GM12892 (cell line): ENCODE results near the gene SENP1.
"Not testable (repeated sequence)": the region's sequence is repeated elsewhere in the genome, so short reads cannot be mapped to it uniquely, and the experiment has no call there.

ENCODE experiments used
- DNase-seq: peaks from one replicate; pipeline ENCODE4 v3.0.0; 2011; ENCODE audit not compliant: insufficient read length
- FAIRE-seq: peaks from 2 replicates; lab custom pipeline; 2011; peaks lifted over from hg19 to GRCh38; lab: Jason Lieb, UNC
- POLR2A ChIP-seq: IDR thresholded peaks from 2 replicates; pipeline ENCODE4 v1.6.1; 2011; ENCODE audit warnings: low read depth, low read length, control low read depth
- POLR2AphosphoS5 ChIP-seq: IDR thresholded peaks from 2 replicates; pipeline ENCODE4 v1.6.1; 2011; ENCODE audit warnings: low read depth, low read length, control low read depth
- TAF1 ChIP-seq: IDR thresholded peaks from 2 replicates; pipeline ENCODE4 v1.6.1; 2011; ENCODE audit warnings: low read depth, mild to moderate bottlenecking, control low read depth, low read length, borderline replicate concordance

Gene SENP1

DNA sequence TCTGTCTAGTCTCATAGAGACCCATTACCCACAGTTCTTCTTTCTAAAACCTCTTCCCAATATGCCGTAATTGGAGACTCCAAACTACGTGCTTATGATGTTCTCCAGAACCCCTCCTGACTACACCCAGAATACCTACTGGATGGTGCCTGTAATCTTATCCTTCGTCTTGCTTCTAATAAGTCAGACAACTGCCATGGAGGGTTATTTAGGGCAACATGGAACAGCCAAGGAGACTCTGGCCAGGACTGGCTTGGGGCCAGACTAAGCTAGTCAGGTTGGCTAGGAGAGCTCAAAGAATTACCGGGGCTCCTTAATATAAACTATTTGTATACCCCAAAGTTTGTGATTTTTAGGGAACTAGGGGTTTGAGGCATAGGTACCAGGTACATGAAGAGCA is 20.1 kb upstream of the SENP1 start:
- FAIRE-seq (no peak), DNase-seq (no peak)
- TF ChIP-seq POLR2AphosphoS5, result no peak
- no peak for TF ChIP-seq TAF1
- TF ChIP-seq POLR2A, result no peak

DNA sequence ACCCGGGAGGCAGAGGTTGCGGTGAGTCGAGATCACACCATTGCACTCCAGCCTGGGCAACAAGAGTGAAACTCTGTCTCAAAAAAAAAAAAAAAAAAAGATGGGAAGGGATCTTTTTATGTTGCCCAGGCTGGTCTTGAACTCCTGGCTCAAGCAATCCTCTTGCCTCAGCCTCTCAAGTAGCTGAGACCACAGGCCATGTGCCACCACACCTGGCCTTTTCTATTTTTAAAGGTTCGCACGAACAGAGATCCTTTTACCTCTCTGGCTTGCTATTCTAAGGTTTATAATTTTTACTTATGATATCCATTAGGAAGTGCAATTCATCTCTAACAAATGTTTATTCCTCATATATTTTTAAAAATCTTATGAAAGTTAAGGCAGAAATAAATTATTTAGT is 19.7 kb upstream of the SENP1 start:
- DNase-seq, FAIRE-seq: not testable (repeated sequence)

DNA sequence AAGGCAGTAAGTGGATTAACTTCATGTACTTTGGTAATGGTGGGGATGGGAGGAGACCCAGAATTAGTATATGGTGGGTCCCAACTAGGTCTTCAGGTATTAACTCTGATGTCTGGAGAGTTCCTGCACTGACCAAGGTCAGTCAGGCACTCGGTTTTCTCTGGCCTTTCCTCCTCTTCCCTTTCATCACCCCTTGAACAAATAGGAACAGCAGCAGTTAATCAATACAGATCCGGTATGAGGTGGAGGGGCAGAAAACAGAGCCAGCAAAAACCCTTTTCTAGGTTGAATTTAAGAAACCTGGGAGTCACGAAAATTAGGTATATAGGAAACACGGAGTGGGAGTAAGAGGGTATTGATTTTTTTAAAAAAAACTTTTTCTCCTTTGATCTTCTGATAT is 17.3 kb upstream of the SENP1 start:
- TF ChIP-seq POLR2AphosphoS5 (no peak), POLR2A (no peak), TAF1 (no peak)
- no peak for DNase-seq
- FAIRE-seq, result no peak

DNA sequence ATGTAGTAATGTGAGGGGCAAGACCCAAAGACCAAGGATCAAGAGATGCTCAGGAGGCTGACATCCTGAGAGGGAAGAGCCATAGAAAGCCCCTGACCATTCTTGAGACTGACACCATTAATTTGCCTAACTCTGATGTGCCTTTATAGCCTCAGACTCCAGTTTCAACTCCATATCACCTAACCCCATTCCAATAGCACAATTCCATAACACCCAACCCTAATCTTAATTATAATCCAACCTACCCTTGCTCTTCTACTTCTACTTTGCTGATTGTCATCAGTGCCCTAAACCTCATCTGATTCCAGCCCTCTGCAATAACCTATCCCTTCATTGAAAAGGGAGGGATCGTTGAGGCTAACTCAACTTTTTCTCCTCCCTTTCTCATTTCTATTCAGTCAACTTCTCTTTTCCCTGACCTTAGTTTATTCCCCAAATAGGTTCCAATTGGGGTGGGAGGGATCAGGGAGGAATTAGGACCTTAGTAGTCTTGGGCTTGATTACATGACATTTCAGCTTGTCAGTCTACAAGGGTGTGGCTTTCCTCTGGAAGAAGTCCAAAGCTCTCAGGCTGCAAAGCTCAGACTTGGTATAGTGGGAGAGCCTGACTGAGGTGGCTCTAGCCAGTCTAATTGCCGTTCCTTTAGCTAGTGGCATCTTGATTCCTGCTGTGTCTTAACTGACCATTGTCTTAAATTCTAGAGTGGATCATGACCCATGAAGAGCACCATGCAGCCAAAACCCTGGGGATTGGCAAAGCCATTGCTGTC is 16.4 kb upstream of the SENP1 start:
- FAIRE-seq (no peak), DNase-seq (no peak)
- TF ChIP-seq POLR2A (no peak), POLR2AphosphoS5 (no peak), TAF1 (no peak)

DNA sequence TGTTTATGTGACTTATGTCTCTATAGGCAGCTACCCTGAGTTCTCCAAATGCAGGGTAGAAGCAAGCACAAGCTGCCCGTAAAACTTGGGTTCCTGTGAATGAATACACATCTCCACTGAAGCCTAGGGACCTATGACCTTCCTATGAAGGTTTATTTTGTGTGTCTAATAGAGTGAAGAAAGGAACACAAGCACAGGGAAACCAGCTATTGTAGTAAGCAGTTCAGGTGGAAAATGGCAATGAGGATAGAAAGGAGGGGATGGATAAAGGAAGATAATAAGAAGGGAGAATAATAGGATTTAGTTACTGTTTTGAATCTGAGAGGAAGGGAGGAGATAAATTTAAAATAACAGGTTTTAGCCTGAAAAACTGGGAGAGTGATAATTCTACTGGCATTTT is 15.6 kb upstream of the SENP1 start:
- DNase-seq (no peak), FAIRE-seq (no peak)

DNA sequence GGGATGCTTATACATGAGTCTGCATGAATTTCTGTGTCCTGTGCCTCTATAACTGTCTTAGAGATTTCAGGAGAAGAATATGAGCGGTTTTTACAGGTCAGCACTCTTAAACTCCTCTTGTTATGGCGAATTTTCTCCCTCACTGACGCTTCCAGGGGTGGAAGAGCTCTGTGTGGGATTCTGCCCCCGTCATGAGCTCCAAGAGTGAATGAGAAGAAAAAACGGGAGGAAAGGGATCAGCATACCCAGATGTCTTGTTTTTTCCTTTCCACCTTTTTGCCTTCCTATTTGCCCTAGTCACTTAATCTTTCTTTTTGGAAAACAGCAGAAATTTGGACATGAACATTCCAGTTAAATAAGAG is 13.9 kb upstream of the SENP1 start:
- DNase-seq, result no peak
- no peak for FAIRE-seq
- TF ChIP-seq TAF1 (no peak), POLR2A (no peak), POLR2AphosphoS5 (no peak)

More for the DNA sequence above, 15.6 kb upstream of the SENP1 start:
- TF ChIP-seq TAF1 (no peak), POLR2AphosphoS5 (no peak), POLR2A (no peak)

DNA sequence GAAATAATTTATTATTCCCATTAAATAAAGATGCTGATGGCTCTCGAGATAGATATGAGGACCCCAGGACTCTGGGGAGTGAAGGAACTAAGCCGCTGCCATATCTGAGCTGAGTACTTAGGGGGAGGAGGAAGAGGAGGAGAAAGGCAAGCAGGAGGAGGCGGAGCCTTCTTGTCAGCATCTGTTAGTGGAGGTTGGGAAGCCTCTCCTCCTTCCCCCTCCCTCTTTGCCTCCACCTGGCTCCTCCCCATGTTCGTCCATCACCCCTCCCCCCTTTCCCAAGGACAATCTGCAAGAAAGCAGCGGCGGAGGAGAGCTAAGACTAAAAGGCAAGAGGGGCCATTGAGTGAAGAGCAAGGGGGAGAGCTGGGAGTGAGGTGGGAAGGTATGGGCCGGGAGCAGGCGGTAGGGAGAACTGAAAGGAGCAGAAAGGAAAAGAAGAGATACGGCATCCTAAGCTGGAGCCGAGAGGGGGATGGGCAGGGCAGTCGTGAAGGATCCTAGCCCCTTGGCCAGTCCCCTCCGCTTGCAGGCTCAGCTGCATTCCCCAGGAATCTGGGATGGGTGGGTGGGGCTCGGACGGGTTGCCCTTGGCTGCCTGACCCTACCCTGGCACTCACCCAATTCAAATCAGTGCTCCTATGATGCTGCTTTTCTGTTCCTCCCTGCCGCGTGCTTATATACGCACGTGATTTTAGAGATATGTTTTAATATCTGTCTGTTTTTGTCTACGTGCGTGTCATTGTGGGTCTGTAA is 13.4 kb upstream of the SENP1 start, which contains the start of gene PFKM:
PFKM (plus strand) TSS at position 287 of the 756 bp plus-strand sequence. CDS start 3,411 bp downstream, outside the sequence.
- peak; percentile 73 for DNase-seq
- peak; percentile 99 for FAIRE-seq
- TF ChIP-seq POLR2A (peak; percentile 57), TAF1 (no peak), POLR2AphosphoS5 (peak; percentile 28; the same call in 1 of the 2 replicates)

DNA sequence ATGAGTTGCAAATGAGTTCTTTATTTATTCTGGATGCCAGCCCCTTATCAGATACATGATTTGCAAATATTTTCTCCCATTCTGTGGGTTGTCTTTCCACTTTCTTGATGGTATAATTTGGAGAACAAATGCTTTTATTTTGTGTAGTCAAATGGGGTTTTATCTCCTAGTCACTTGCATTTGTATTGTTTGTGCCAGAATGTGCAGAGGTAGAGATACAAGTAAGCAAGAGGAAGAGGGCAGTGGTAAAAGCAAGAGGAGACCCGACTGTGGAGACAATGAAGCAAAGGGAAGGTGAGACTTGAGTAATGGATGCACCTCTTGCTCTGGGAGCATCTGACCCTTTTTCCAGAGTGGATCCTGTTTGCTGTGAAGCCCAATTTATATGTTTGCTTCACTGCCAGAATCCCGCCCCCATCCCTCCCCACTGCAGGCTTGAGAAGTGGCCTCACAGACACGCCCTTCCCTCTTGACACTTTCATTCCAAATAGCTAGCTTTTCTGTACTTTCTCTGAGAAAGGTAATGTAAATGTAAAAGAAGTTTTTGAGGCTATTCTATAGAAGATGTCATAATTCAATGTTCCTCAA is 12.5 kb upstream of the SENP1 start:
- DNase-seq (no peak), FAIRE-seq (no peak)
- TF ChIP-seq TAF1 (no peak), POLR2A (no peak), POLR2AphosphoS5 (no peak)

DNA sequence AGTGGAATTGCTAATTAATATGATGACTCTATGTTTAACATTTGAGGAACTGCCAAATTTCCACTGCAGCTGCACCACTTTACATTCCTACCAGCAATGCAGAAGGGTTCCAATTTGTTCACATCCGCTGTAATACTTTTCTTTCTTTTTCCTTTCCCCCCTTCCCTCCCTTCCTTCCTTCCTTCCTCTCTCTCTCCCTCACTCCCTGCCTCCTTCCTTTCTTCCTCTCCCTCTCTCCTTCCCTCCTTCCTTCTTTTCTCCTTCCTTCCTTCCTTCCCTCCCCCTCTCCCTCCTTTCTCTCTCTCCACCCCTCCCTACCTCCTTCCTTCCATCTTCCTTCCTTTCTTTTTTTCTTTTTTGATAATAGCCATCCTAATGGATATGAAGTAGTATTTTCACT is 10.1 kb upstream of the SENP1 start:
- TF ChIP-seq TAF1, result no peak
- no peak for TF ChIP-seq POLR2AphosphoS5
- TF ChIP-seq POLR2A, result no peak
- DNase-seq, result no peak
- no peak for FAIRE-seq

DNA sequence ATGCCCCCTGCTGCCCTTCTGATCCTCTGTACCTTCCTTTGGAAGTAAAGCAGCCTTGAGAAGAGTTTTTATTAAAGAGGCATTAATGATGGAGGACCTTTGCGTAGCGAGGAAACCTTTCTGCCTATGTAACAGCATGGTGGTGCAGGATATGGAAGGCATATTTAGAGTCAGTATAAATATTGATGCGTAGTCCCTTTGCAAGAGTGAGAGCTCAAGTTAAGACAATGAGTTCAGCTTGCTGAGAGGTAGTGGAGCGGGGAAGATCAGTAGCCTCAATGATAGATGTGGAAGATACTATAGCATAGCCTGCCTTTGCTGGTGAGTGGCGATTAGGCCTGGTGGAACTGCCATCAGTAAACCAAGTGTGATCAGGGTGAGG is 5.4 kb upstream of the SENP1 start:
- DNase-seq, FAIRE-seq: not testable (repeated sequence)

DNA sequence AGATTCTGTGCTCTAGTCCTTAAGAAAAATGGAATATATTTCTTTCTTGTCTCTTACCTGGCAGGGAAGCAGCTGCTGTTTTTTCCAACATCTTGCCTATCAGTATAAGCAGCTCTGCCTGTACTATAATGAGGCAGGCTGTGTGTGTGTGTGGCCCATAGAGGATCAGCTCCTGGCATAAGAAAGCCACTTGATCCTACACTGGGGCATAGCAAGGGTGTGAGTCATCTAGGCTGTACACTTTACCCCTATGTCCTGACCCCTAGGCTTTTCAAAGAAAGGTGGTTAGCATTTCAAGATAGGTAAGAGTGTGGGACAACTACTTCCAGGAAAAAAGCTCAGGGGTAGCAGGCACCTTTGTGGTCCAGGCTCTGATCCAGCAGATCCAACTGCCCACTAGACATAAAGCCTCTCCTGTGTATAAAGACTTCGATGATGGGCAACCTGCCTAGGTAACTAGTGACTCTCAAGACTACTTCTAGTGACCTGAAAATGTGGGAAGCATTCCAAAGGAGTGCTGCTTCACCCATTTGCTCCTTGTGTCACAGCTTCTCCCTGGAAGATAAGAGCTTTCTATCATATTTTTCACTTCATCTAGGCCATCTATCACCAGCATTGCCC is 4.9 kb upstream of the SENP1 start:
- no peak for DNase-seq
- no peak for FAIRE-seq
- TF ChIP-seq POLR2AphosphoS5 (no peak), POLR2A (no peak), TAF1 (no peak)

DNA sequence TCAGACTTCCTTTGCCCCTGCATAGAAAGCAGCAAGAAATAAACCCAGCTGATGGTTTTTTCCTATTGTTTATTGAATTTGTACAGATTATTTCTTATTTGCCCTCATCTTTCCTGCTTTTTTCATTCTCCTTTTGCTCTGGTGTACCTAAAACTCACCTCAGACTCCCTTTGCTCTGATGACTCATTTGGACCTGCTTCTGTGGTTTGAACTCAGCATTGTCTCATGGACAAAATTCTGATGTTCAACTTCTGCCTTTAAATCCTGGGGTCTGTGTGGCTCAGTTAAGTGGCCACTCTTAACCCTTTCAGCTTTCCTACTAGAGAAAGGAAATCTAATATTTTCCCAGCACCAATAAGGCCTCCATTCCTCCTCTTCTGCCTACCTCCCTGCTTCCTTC is 3.5 kb upstream of the SENP1 start:
- no peak for TF ChIP-seq POLR2AphosphoS5
- TF ChIP-seq TAF1, result no peak
- TF ChIP-seq POLR2A, result no peak
- DNase-seq (no peak), FAIRE-seq (no peak)
